OCI-LY7 (cell line): ENCODE data around the gene SMIM35. TPM values are rescaled to one million over a fixed set of nuclear protein-coding genes. Genes with fewer than 3 reads are reported as not detected.
"Not testable (repeated sequence)": the region's sequence is repeated elsewhere in the genome, so short reads cannot be mapped to it uniquely, and the experiment has no call there.

ENCODE experiments used
- BruUV-seq: library from RNA; stranded (reverse); fragments of 400-500 nt; replicated peaks from 2 replicates; lab custom pipeline; 2021; lab: Mats Ljungman, UMichigan
- CTCF ChIA-PET: fragments of 300-600 bp; sonication (Branson Sonifier 250); formaldehyde crosslinking; loops from one replicate; lab custom pipeline; 2022; ENCODE audit warnings: antibody characterized with exemption; ENCODE audit not compliant: unreplicated experiment; lab: Charles Lee
- POLR2A ChIA-PET: fragments of 300-600 bp; sonication (Branson Sonifier 250); formaldehyde crosslinking; loops from one replicate; lab custom pipeline; 2022; ENCODE audit warnings: antibody characterized with exemption; lab: Charles Lee
- DNase-seq: peaks from one replicate; pipeline ENCODE4 v3.0.0-alpha.2; 2015; ENCODE audit warnings: low spot score
- H2AFZ ChIP-seq: fragments of 200-600 bp; sonication (generic), shearing (Covaris generic); 2 replicates; pipeline ENCODE4 v1.6.1; 2014; ENCODE audit warnings: mild to moderate bottlenecking, antibody characterized with exemption, low read length, moderate library complexity
- H3K27ac ChIP-seq: fragments of 200-600 bp; sonication (generic); 2 replicates; pipeline ENCODE4 v1.5.1; 2014; ENCODE audit warnings: mixed run types, low read depth, mild to moderate bottlenecking, moderate library complexity, low read length, inconsistent platforms; ENCODE audit not compliant: poor library complexity, severe bottlenecking
- H3K36me3 ChIP-seq: fragments of 200-600 bp; sonication (generic); 2 replicates; pipeline ENCODE4 v1.6.1; 2014; ENCODE audit warnings: mild to moderate bottlenecking, antibody characterized with exemption, low read length, moderate library complexity, mixed read lengths; ENCODE audit not compliant: insufficient read depth
- H3K4me1 ChIP-seq: fragments of 200-600 bp; sonication (generic); 2 replicates; pipeline ENCODE4 v1.5.1; 2014; ENCODE audit warnings: mild to moderate bottlenecking, low read length; ENCODE audit not compliant: insufficient read depth, poor library complexity, severe bottlenecking
- H3K4me2 ChIP-seq: fragments of 200-600 bp; sonication (generic); 2 replicates; pipeline ENCODE4 v1.6.1; 2014; ENCODE audit warnings: mild to moderate bottlenecking, low read length
- H3K4me3 ChIP-seq: fragments of 200-600 bp; sonication (generic); 2 replicates; pipeline ENCODE4 v1.5.1; 2014; ENCODE audit warnings: mild to moderate bottlenecking, low read depth, low read length; ENCODE audit not compliant: poor library complexity, severe bottlenecking
- H3K79me2 ChIP-seq: fragments of 200-600 bp; sonication (generic); 2 replicates; pipeline ENCODE4 v1.6.1; 2016; ENCODE audit warnings: low read depth, mild to moderate bottlenecking, low read length, moderate library complexity, mixed read lengths; ENCODE audit not compliant: insufficient read depth
- H3K9me2 ChIP-seq: fragments of 200-600 bp; sonication (generic); 2 replicates; pipeline ENCODE4 v1.6.1; 2016; ENCODE audit warnings: mild to moderate bottlenecking, low read length, mixed read lengths; ENCODE audit not compliant: insufficient read depth
- H3K9me3 ChIP-seq: fragments of 200-600 bp; sonication (generic); 2 replicates; pipeline ENCODE4 v1.6.1; 2014; ENCODE audit warnings: mild to moderate bottlenecking, mixed run types, low read length, mixed read lengths
- H4K20me1 ChIP-seq: fragments of 200-600 bp; sonication (generic); 2 replicates; pipeline ENCODE4 v1.6.1; 2014; ENCODE audit warnings: mild to moderate bottlenecking, antibody characterized with exemption, low read length, moderate library complexity, mixed read lengths; ENCODE audit not compliant: insufficient read depth
- CTCF ChIP-seq: fragments of 200-600 bp; sonication (generic); conservative IDR thresholded peaks from 2 replicates; pipeline ENCODE4 v1.5.1; 2014; ENCODE audit warnings: mild to moderate bottlenecking, antibody characterized with exemption, low read length, moderate library complexity, mixed read lengths
- EZH2phosphoT487 ChIP-seq: fragments of 200-600 bp; sonication (generic); IDR thresholded peaks from 2 replicates; pipeline ENCODE4 v1.6.1; 2018; ENCODE audit warnings: low read depth, borderline replicate concordance, mild to moderate bottlenecking, mixed run types, antibody characterized with exemption, low read length, moderate library complexity, mixed read lengths
- intact Hi-C: fragments of 100-400 bp; cut with micrococcal nuclease; formaldehyde crosslinking; loops from one replicate; pipeline ENCODE4 v1.10.0; 2022; ENCODE audit not compliant: unreplicated experiment
- total RNA-seq, 2 experiments: library from RNA; depleted of rRNA in 1 of 2; stranded (reverse); fragments of >200 nt in 1 of 2; shearing (Covaris generic) in 1 of 2; gene quantifications; 2 replicates each; pipeline ENCODE4 v1.2.3, GENCODE V29; 2014 to 2022

SMIM35 gene
- total RNA-seq, 2 experiments from 2014 or later: 0.06 to 0.67 TPM

GRCh38 chr11:118065384-118065783 is 21.4 kb downstream of the SMIM35 start:
- ChIA-PET POLR2A (no interaction called here), CTCF (no interaction called here)
- H3K9me2 ChIP-seq: no peaks in the 10 kb centered on the region
- H3K36me3 ChIP-seq: no peaks in the 10 kb centered on the region
- no peak overlapping the region for H2AFZ ChIP-seq
- no peak overlapping the region for H3K4me2 ChIP-seq
- DNase-seq: no peak
- BruUV-seq: no TSS peak
- intact Hi-C loops: no loop called here
- TF ChIP-seq EZH2phosphoT487: no peak
- TF ChIP-seq CTCF: no peak
- H4K20me1 ChIP-seq: no peaks in the 10 kb centered on the region
- no peak overlapping the region for H3K4me3 ChIP-seq
- no peaks in the 10 kb centered on the region for H3K79me2 ChIP-seq
- H3K27ac ChIP-seq: no peak overlapping the region
- no peaks in the 10 kb centered on the region for H3K9me3 ChIP-seq
- H3K4me1 ChIP-seq: no peaks in the 10 kb centered on the region

- no peak overlapping the region for H2AFZ ChIP-seq
- ChIA-PET POLR2A (no interaction called here), CTCF (no interaction called here)
- no peaks in the 10 kb centered on the region for H3K79me2 ChIP-seq
- H3K4me3 ChIP-seq: no peak overlapping the region
- H3K4me2 ChIP-seq: no peak overlapping the region
- H3K4me1 ChIP-seq: no peaks in the 10 kb centered on the region
- BruUV-seq: no TSS peak
- TF ChIP-seq CTCF (no peak), EZH2phosphoT487 (no peak)
- no peak for DNase-seq
- H3K9me3 ChIP-seq: no peaks in the 10 kb centered on the region
- no peaks in the 10 kb centered on the region for H3K36me3 ChIP-seq
- H4K20me1 ChIP-seq: no peaks in the 10 kb centered on the region
- intact Hi-C loops: no loop called here
- H3K9me2 ChIP-seq: no peaks in the 10 kb centered on the region
- no peak overlapping the region for H3K27ac ChIP-seq
These were observed 21.8 kb downstream of the SMIM35 start for GRCh38 chr11:118064956-118065355.

- H3K4me2 ChIP-seq, H3K36me3 ChIP-seq, intact Hi-C loops, H4K20me1 ChIP-seq, H3K27ac ChIP-seq, DNase-seq, POLR2A ChIA-PET, H3K4me1 ChIP-seq, H3K9me2 ChIP-seq, H3K79me2 ChIP-seq, H3K4me3 ChIP-seq, H3K9me3 ChIP-seq, CTCF ChIA-PET, H2AFZ ChIP-seq, BruUV-seq: not testable (repeated sequence)
These were observed 24.1 kb downstream of the SMIM35 start for GRCh38 chr11:118062631-118063030.

- H3K36me3 ChIP-seq, DNase-seq, H3K79me2 ChIP-seq, H3K27ac ChIP-seq, CTCF ChIA-PET, H3K4me1 ChIP-seq, H4K20me1 ChIP-seq, H3K4me3 ChIP-seq, H3K4me2 ChIP-seq, H3K9me3 ChIP-seq, intact Hi-C loops, H2AFZ ChIP-seq, BruUV-seq, H3K9me2 ChIP-seq, POLR2A ChIA-PET: not testable (repeated sequence)
These were observed 24.6 kb downstream of the SMIM35 start for GRCh38 chr11:118062181-118062580.
